Activated naive CD8-positive, alpha-beta T cell treated with anti-CD3 and anti-CD28 coated beads, Interleukin-2, amount 50 U/mL, for 24 hours (primary cell): Measurements from ENCODE around the gene MLLT1.

Experiments used
- ATAC-seq: fragments of 150-1000 bp; cut with Tn5 transposase; one replicate; pipeline ENCODE4 v1.10.0; 2021
- DNase-seq: peaks from one replicate; pipeline ENCODE4 v3.0.0; 2021
- H3K27ac Mint-ChIP-seq: one replicate; pipeline ENCODE4 v1.8.0; 2021; ENCODE audit warnings: mild to moderate bottlenecking, mixed read lengths
- H3K27me3 Mint-ChIP-seq: one replicate; pipeline ENCODE4 v1.8.0; 2021; ENCODE audit warnings: mixed read lengths
- H3K36me3 Mint-ChIP-seq: one replicate; pipeline ENCODE4 v1.8.0; 2021; ENCODE audit warnings: low read depth, mixed read lengths
- H3K4me1 Mint-ChIP-seq: one replicate; pipeline ENCODE4 v1.8.0; 2021; ENCODE audit warnings: mixed read lengths
- H3K4me3 Mint-ChIP-seq: one replicate; pipeline ENCODE4 v1.8.0; 2021; ENCODE audit warnings: mild to moderate bottlenecking, moderate library complexity, mixed read lengths
- H3K9me3 Mint-ChIP-seq: one replicate; pipeline ENCODE4 v1.8.0; 2021; ENCODE audit warnings: mixed read lengths

MLLT1 gene

GRCh38 chr19:6228551-6229215 lies 51.1 kb downstream of the MLLT1 start:
- DNase-seq (no peak), ATAC-seq (no peak)
- Mint-ChIP-seq H3K27ac (no peak overlapping the region), H3K9me3 (no peaks in the 10 kb centered on the region), H3K27me3 (no peaks in the 10 kb centered on the region), H3K36me3 (peaks cover 10% of the 10 kb centered on the region), H3K4me3 (no peak overlapping the region), H3K4me1 (no peaks in the 10 kb centered on the region)

GRCh38 chr19:6227936-6228325 lies 51.8 kb downstream of the MLLT1 start:
- DNase-seq (no peak), ATAC-seq (no peak)
- Mint-ChIP-seq H3K9me3 (no peaks in the 10 kb centered on the region), H3K27me3 (no peaks in the 10 kb centered on the region), H3K27ac (no peak overlapping the region), H3K4me1 (no peaks in the 10 kb centered on the region), H3K4me3 (no peak overlapping the region), H3K36me3 (peaks cover 10% of the 10 kb centered on the region)

GRCh38 chr19:6227156-6227935 lies 52.4 kb downstream of the MLLT1 start:
- ATAC-seq = no peak
- H3K27me3 Mint-ChIP-seq = no peaks in the 10 kb centered on the region
- no peak overlapping the region for H3K4me3 Mint-ChIP-seq
- H3K27ac Mint-ChIP-seq = no peak overlapping the region
- H3K9me3 Mint-ChIP-seq = no peaks in the 10 kb centered on the region
- no peak for DNase-seq
- no peaks in the 10 kb centered on the region for H3K4me1 Mint-ChIP-seq
- peaks cover 10% of the 10 kb centered on the region for H3K36me3 Mint-ChIP-seq

- Mint-ChIP-seq H3K27me3 (no peaks in the 10 kb centered on the region), H3K4me3 (no peak overlapping the region), H3K9me3 (no peaks in the 10 kb centered on the region), H3K4me1 (no peaks in the 10 kb centered on the region), H3K36me3 (peaks cover 10% of the 10 kb centered on the region), H3K27ac (no peak overlapping the region)
- ATAC-seq (no peak), DNase-seq (no peak)
Measured at GRCh38 chr19:6226444-6227155, 53.2 kb downstream of the MLLT1 start.

- DNase-seq (no peak), ATAC-seq (no peak)
- H3K27me3 Mint-ChIP-seq = no peaks in the 10 kb centered on the region
- no peaks in the 10 kb centered on the region for H3K4me1 Mint-ChIP-seq
- no peak overlapping the region for H3K27ac Mint-ChIP-seq
- no peak overlapping the region for H3K4me3 Mint-ChIP-seq
- peaks cover 10% of the 10 kb centered on the region for H3K36me3 Mint-ChIP-seq
- no peaks in the 10 kb centered on the region for H3K9me3 Mint-ChIP-seq
Measured at GRCh38 chr19:6226012-6226411, 53.8 kb downstream of the MLLT1 start.

- no peaks in the 10 kb centered on the region for H3K27me3 Mint-ChIP-seq
- no peaks in the 10 kb centered on the region for H3K9me3 Mint-ChIP-seq
- ATAC-seq (no peak), DNase-seq (no peak)
- no peak overlapping the region for H3K4me3 Mint-ChIP-seq
- H3K36me3 Mint-ChIP-seq = peaks cover 6% of the 10 kb centered on the region
- no peaks in the 10 kb centered on the region for H3K4me1 Mint-ChIP-seq
- no peak overlapping the region for H3K27ac Mint-ChIP-seq
Measured at GRCh38 chr19:6225232-6225865, 54.4 kb downstream of the MLLT1 start.

- no peaks in the 10 kb centered on the region for H3K4me1 Mint-ChIP-seq
- no peak overlapping the region for H3K4me3 Mint-ChIP-seq
- H3K27me3 Mint-ChIP-seq = no peaks in the 10 kb centered on the region
- ATAC-seq = no peak
- no peak overlapping the region for H3K27ac Mint-ChIP-seq
- H3K9me3 Mint-ChIP-seq = no peaks in the 10 kb centered on the region
- no peak for DNase-seq
- H3K36me3 Mint-ChIP-seq = peaks cover 6% of the 10 kb centered on the region
Measured at GRCh38 chr19:6224308-6224675, 55.5 kb downstream of the MLLT1 start.

GRCh38 chr19:6223461-6224307 lies 56.1 kb downstream of the MLLT1 start:
- Mint-ChIP-seq H3K9me3 (no peaks in the 10 kb centered on the region), H3K4me3 (no peak overlapping the region), H3K36me3 (peaks cover 6% of the 10 kb centered on the region), H3K27ac (no peak overlapping the region), H3K4me1 (no peaks in the 10 kb centered on the region), H3K27me3 (no peaks in the 10 kb centered on the region)
- DNase-seq (no peak), ATAC-seq (no peak)

GRCh38 chr19:6222884-6223283 lies 56.9 kb downstream of the MLLT1 start:
- no peak overlapping the region for H3K4me3 Mint-ChIP-seq
- peaks cover 6% of the 10 kb centered on the region for H3K36me3 Mint-ChIP-seq
- H3K27me3 Mint-ChIP-seq = no peaks in the 10 kb centered on the region
- H3K27ac Mint-ChIP-seq = no peak overlapping the region
- DNase-seq (no peak), ATAC-seq (no peak)
- H3K9me3 Mint-ChIP-seq = no peaks in the 10 kb centered on the region
- no peaks in the 10 kb centered on the region for H3K4me1 Mint-ChIP-seq

- DNase-seq (no peak), ATAC-seq (no peak)
- H3K36me3 Mint-ChIP-seq = peaks cover 6% of the 10 kb centered on the region
- H3K4me3 Mint-ChIP-seq = no peak overlapping the region
- no peaks in the 10 kb centered on the region for H3K4me1 Mint-ChIP-seq
- no peak overlapping the region for H3K27ac Mint-ChIP-seq
- no peaks in the 10 kb centered on the region for H3K9me3 Mint-ChIP-seq
- H3K27me3 Mint-ChIP-seq = no peaks in the 10 kb centered on the region
Measured at GRCh38 chr19:6221878-6222746, 57.7 kb downstream of the MLLT1 start.

GRCh38 chr19:6221220-6221877 lies 58.4 kb downstream of the MLLT1 start:
- ATAC-seq (no peak), DNase-seq (no peak)
- H3K36me3 Mint-ChIP-seq = peaks cover 4% of the 10 kb centered on the region
- no peaks in the 10 kb centered on the region for H3K9me3 Mint-ChIP-seq
- H3K27ac Mint-ChIP-seq = no peak overlapping the region
- H3K4me3 Mint-ChIP-seq = no peak overlapping the region
- H3K4me1 Mint-ChIP-seq = no peaks in the 10 kb centered on the region
- H3K27me3 Mint-ChIP-seq = no peaks in the 10 kb centered on the region

GRCh38 chr19:6220385-6221191 lies 59.2 kb downstream of the MLLT1 start:
- Mint-ChIP-seq H3K27ac (no peak overlapping the region), H3K36me3 (peaks cover 4% of the 10 kb centered on the region), H3K4me3 (no peak overlapping the region), H3K4me1 (no peaks in the 10 kb centered on the region), H3K27me3 (no peaks in the 10 kb centered on the region), H3K9me3 (no peaks in the 10 kb centered on the region)
- ATAC-seq = no peak
- DNase-seq = no peak
